HepG2 (cell line): ENCODE results near the gene TOMM6. TPM values are rescaled to one million over a fixed set of nuclear protein-coding genes. Genes with fewer than 3 reads are reported as not detected.

Source experiments
- ATAC-seq: fragments of 200-7000 bp; cut with Tn5 transposase; 3 replicates; pipeline ENCODE4 v1.9.1; 2020; ENCODE audit warnings: mild to moderate bottlenecking, moderate library complexity
- BruUV-seq: library from RNA; stranded (reverse); fragments of 400-500 nt; replicated peaks from 2 replicates; lab custom pipeline; 2021; lab: Mats Ljungman, UMichigan
- CTCF ChIA-PET: fragments of 300-600 bp; formaldehyde crosslinking; extraction: SDS; loops from one replicate; lab custom pipeline; 2021; ENCODE audit warnings: low total read pairs, inconsistent platforms, low intra/inter-chr PET ratio; lab: Yijun Ruan, JAX
- POLR2A ChIA-PET: fragments of 350-600 bp; sonication (Branson Sonifier 250); formaldehyde crosslinking; loops from one replicate; lab custom pipeline; 2020; ENCODE audit warnings: antibody characterized with exemption, inconsistent platforms; lab: Yijun Ruan, JAX
- DNase-seq: peaks from one replicate; pipeline ENCODE4 v3.0.0-alpha.2; 2015; ENCODE audit warnings: low spot score
- FAIRE-seq: peaks from 3 replicates; lab custom pipeline; 2011; peaks lifted over from hg19 to GRCh38; lab: Jason Lieb, UNC
- H2AFZ ChIP-seq: one replicate; pipeline ENCODE4 v1.6.1; 2011; ENCODE audit warnings: low read length, inconsistent platforms
- H3K27ac ChIP-seq: fragments of 300-600 bp; 3 replicates; pipeline ENCODE4 v1.8.0; 2011; ENCODE audit warnings: mixed run types, mild to moderate bottlenecking, mixed read lengths, low read length, inconsistent platforms; ENCODE audit not compliant: insufficient read depth; ENCODE audit errors: extremely low read length
- H3K27me3 ChIP-seq, 2 experiments: fragments of 200-600 bp in 1 of 2; 2 replicates in 1 of 2; 3 replicates in 1 of 2; pipeline versions ENCODE4 v1.6.0 to v1.8.0; 2011; ENCODE audit warnings: low read length in 2 of 2, mild to moderate bottlenecking in 2 of 2, moderate library complexity in 2 of 2, inconsistent platforms in 1 of 2; ENCODE audit not compliant: insufficient read depth in 2 of 2, control insufficient read depth in 1 of 2
- H3K36me3 ChIP-seq, 2 experiments: fragments of 200-600 bp in 1 of 2; replicated peaks in 1 of 2; 2 replicates in 1 of 2; 3 replicates in 1 of 2; pipeline versions ENCODE4 v1.5.1 to v1.8.0; 2011; ENCODE audit warnings: low read length in 2 of 2, inconsistent platforms in 1 of 2; ENCODE audit not compliant: insufficient read depth in 2 of 2, control insufficient read depth in 1 of 2
- H3K4me1 ChIP-seq: 2 replicates; pipeline ENCODE4 v1.5.1; 2012; ENCODE audit warnings: low read length, inconsistent platforms; ENCODE audit not compliant: insufficient read depth
- H3K4me2 ChIP-seq: 2 replicates; pipeline ENCODE4 v1.6.0; 2011; ENCODE audit warnings: low read depth, low read length, inconsistent platforms
- H3K4me3 ChIP-seq, 3 experiments: fragments of 200-600 bp in 1 of 3; sonication (generic), shearing (Covaris generic) in 1 of 3; replicated peaks in 1 of 3; 2 replicates each; pipeline ENCODE4 v1.5.1; 2011 to 2016; ENCODE audit warnings: low read length in 3 of 3, inconsistent platforms in 2 of 3, low read depth in 2 of 3, mild to moderate bottlenecking in 2 of 3, control low read depth in 1 of 3, mixed read lengths in 1 of 3; ENCODE audit not compliant: insufficient read depth in 1 of 3
- H3K79me2 ChIP-seq: one replicate; pipeline ENCODE4 v1.6.1; 2011; ENCODE audit warnings: low read length, inconsistent platforms; ENCODE audit not compliant: insufficient read depth
- H3K9ac ChIP-seq: 2 replicates; pipeline ENCODE4 v1.6.0; 2011; ENCODE audit warnings: mild to moderate bottlenecking, low read depth, low read length, inconsistent platforms; ENCODE audit not compliant: insufficient read depth
- H3K9me3 ChIP-seq: 2 replicates; pipeline ENCODE4 v1.5.1; 2012; ENCODE audit warnings: mild to moderate bottlenecking, low read length
- H4K20me1 ChIP-seq: 2 replicates; pipeline ENCODE4 v1.6.0; 2011; ENCODE audit warnings: inconsistent platforms, mild to moderate bottlenecking, low read length, moderate library complexity; ENCODE audit not compliant: insufficient read depth
- NR2F1 ChIP-seq, 2 experiments: fragments of 450-650 bp in 1 of 2; formaldehyde crosslinking in 1 of 2; IDR thresholded peaks; 2 replicates each; pipeline versions ENCODE4 v1.5.0 to v1.6.1; 2016 to 2020; ENCODE audit warnings: mild to moderate bottlenecking in 1 of 2, missing compliant biosample characterization in 1 of 2, missing genetic modification reagents in 1 of 2, moderate library complexity in 1 of 2
- ZBTB7A ChIP-seq: sonication (generic); formaldehyde crosslinking; IDR thresholded peaks from 2 replicates; pipeline ENCODE4 v1.8.0; 2022; ENCODE audit warnings: mild to moderate bottlenecking, missing genetic modification reagents
- ZNF577 ChIP-seq: sonication (generic); formaldehyde crosslinking; IDR thresholded peaks from 2 replicates; pipeline ENCODE4 v1.4.0; 2020; ENCODE audit warnings: mild to moderate bottlenecking, low read depth, missing genetic modification reagents, borderline replicate concordance
- ZNF777 ChIP-seq: sonication (generic); formaldehyde crosslinking; IDR thresholded peaks from 2 replicates; pipeline ENCODE4 v1.4.0; 2020; ENCODE audit warnings: missing genetic modification reagents
- ZSCAN29 ChIP-seq: sonication (generic); formaldehyde crosslinking; conservative IDR thresholded peaks from 2 replicates; pipeline ENCODE4 v1.4.0; 2020; ENCODE audit warnings: mild to moderate bottlenecking, missing genetic modification reagents
- WGBS: methylation state at CpG from one replicate; pipeline ENCODE4 v1.1.6; 2017; ENCODE audit warnings: low lambda C conversion rate; 5-methylcytosine and 5-hydroxymethylcytosine counted together
- in situ Hi-C: cut with HindIII; loops from 2 replicates; pipeline ENCODE4 v1.10.0; 2017; ENCODE audit warnings: low pct_unique_long_range_greater_than_20kb; ENCODE audit not compliant: extremely low pct_ligation_motif_present
- intact Hi-C: fragments of 100-400 bp; cut with micrococcal nuclease; formaldehyde crosslinking; loops from one replicate; pipeline ENCODE4 v1.10.0; 2022; ENCODE audit not compliant: unreplicated experiment
- polyA plus RNA-seq, 8 experiments: library from polyadenylated mRNA; depleted of rRNA in 3 of 8; stranded (reverse) in 7 of 8; unstranded in 1 of 8; fragments of >200 nt; fragmentation: Illumina TruSeq in 4 of 8; extraction: Trizol in 4 of 8; gene quantifications; 2 replicates each; pipeline versions ENCODE4 v1.2.1 to v1.2.3, GENCODE V29; 2011 to 2016; ENCODE audit warnings: low read depth in 4 of 8, missing spikeins in 1 of 8, mixed read lengths in 1 of 8; ENCODE audit not compliant: insufficient read depth in 1 of 8
- total RNA-seq, 5 experiments: library from RNA; depleted of rRNA; stranded (reverse); fragments of >200 nt; fragmentation: Illumina TruSeq; extraction: Trizol; gene quantifications; 2 replicates each; pipeline ENCODE4 v1.2.3, GENCODE V29; 2016; ENCODE audit warnings: low read depth in 1 of 5
- TF ChIP-seq, protein P1 (sequence below): sonication (generic); formaldehyde crosslinking; IDR thresholded peaks from 2 replicates; pipeline ENCODE4 v1.4.0; 2020; ENCODE audit warnings: missing genetic modification reagents, mild to moderate bottlenecking, borderline replicate concordance
- TF ChIP-seq, protein P2 (sequence below): sonication (generic); formaldehyde crosslinking; conservative IDR thresholded peaks from 2 replicates; pipeline ENCODE4 v1.4.0; 2020; ENCODE audit warnings: mild to moderate bottlenecking, missing genetic modification reagents, moderate library complexity

TOMM6 gene
- total and polyA plus RNA-seq, 2 of the 13 experiments (the other 11 are each of a cell fraction or from before 2014, with no cell fraction given) = 320 to 321 TPM

DNA sequence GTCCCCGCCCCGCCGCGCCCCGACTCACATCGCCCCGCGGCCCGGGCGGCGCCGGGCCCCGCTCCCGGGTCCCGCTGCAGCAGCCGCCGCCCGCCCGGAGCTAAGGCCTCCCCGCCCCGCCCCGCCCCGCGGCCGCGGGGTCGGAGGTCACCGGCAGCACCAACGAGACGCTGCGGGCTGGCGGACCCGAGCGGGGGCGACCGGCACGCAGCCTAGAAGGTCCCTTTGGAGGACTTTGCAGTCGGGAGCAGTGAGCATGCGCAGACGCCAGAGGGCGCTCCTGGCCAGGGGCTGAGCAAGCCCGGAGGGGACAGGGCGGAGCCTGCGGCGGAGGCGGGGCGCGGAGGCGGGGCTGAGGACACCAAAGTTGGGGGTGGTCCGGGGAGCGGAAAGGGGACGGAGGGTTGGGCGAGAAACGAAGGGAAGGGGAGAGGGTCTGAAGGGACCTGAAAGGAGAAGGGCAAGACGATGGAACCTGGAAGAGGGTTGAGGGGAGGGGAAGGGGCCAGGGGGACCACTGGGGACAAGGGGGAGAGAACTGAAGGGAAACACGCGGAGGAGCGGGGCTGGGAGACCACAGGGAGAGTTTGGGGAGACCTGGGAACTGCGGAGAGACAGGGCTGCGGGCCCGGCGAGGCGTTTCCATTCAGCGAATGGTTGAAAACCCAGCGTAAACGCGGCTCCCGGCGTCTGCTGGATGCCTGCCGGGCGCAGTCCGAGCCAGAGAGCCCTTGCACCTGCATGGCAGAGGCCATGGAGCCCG lies 7.5 kb upstream of the TOMM6 start, which contains the start of gene FRS3:
Gene FRS3 (minus strand): TSS at position 113 of the 763 bp plus-strand sequence. CDS start 2,913 bp downstream, outside the sequence.
- POLR2A ChIA-PET = interaction anchor here (0.5 to 1.3 kb wide), 12 partner anchors 8 to 271 kb away, joined by 3 to 15 read pairs (median 4); partner anchors contain the start of genes PGC and TAF8
- peak; percentile 90 for ATAC-seq
- H3K4me2 ChIP-seq = peak within 1 kb of the TSS; percentile 97
- DNase-seq = peak; percentile 95
- 1% methylated on average over 38 of the region's 73 CpGs for WGBS
- peaks cover 4% of the 10 kb centered on the region for H3K79me2 ChIP-seq
- BruUV-seq = TSS peak; percentile 42
- intact Hi-C loops = loop anchor here (1.0 to 5.0 kb wide), 3 partner anchors 157 to 264 kb away; no protein-coding TSS in a partner anchor
- peak within 1 kb of the TSS; percentile 73 for H3K9ac ChIP-seq
- peaks cover 1 to 14% of the 10 kb centered on the region in 2 experiments; a peak in 4 of 5 replicates for H3K36me3 ChIP-seq
- no peak within 1 kb of the TSS for H2AFZ ChIP-seq
- CTCF ChIA-PET = interaction anchor here (0.8 to 2.1 kb wide), 4 partner anchors 45 to 264 kb away, joined by 3 to 24 read pairs (median 10); partner anchors contain the start of genes BYSL, MED20 and TFEB
- H3K27me3 ChIP-seq = no peaks in the 10 kb centered on the region; a peak in 2 of 5 replicates
- peak within 1 kb of the TSS; percentile 82 to 93 (median 92) for H3K4me3 ChIP-seq
- H3K27ac ChIP-seq = peak within 1 kb of the TSS; percentile 24
- FAIRE-seq = peak; percentile 60
- H3K4me1 ChIP-seq = peaks cover 34% of the 10 kb centered on the region
- H4K20me1 ChIP-seq = no peaks in the 10 kb centered on the region
- in situ Hi-C loops = loop anchor here (5.0 to 25.0 kb wide), 3 partner anchors 43 to 432 kb away; partner anchors contain the start of genes MRPS10 and TFEB
- no peaks in the 10 kb centered on the region for H3K9me3 ChIP-seq
- TF ChIP-seq ZNF777 (CRISPR knock-in tag) (no peak), ZBTB7A (CRISPR knock-in tag) (peak; percentile 78; the same call in 1 of the 2 replicates), NR2F1 (CRISPR knock-in tag; IDR thresholded peaks at IDR 0.05) (peak; percentile 91 to 95), ZNF577 (CRISPR knock-in tag) (no peak), ZSCAN29 (CRISPR knock-in tag) (peak; percentile 82)
- TF ChIP-seq, protein P1, sequence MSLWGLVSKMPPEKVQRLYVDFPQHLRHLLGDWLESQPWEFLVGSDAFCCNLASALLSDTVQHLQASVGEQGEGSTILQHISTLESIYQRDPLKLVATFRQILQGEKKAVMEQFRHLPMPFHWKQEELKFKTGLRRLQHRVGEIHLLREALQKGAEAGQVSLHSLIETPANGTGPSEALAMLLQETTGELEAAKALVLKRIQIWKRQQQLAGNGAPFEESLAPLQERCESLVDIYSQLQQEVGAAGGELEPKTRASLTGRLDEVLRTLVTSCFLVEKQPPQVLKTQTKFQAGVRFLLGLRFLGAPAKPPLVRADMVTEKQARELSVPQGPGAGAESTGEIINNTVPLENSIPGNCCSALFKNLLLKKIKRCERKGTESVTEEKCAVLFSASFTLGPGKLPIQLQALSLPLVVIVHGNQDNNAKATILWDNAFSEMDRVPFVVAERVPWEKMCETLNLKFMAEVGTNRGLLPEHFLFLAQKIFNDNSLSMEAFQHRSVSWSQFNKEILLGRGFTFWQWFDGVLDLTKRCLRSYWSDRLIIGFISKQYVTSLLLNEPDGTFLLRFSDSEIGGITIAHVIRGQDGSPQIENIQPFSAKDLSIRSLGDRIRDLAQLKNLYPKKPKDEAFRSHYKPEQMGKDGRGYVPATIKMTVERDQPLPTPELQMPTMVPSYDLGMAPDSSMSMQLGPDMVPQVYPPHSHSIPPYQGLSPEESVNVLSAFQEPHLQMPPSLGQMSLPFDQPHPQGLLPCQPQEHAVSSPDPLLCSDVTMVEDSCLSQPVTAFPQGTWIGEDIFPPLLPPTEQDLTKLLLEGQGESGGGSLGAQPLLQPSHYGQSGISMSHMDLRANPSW (CRISPR knock-in tag) = peak; percentile 67; the same call in 1 of the 2 replicates
- TF ChIP-seq, protein P2, sequence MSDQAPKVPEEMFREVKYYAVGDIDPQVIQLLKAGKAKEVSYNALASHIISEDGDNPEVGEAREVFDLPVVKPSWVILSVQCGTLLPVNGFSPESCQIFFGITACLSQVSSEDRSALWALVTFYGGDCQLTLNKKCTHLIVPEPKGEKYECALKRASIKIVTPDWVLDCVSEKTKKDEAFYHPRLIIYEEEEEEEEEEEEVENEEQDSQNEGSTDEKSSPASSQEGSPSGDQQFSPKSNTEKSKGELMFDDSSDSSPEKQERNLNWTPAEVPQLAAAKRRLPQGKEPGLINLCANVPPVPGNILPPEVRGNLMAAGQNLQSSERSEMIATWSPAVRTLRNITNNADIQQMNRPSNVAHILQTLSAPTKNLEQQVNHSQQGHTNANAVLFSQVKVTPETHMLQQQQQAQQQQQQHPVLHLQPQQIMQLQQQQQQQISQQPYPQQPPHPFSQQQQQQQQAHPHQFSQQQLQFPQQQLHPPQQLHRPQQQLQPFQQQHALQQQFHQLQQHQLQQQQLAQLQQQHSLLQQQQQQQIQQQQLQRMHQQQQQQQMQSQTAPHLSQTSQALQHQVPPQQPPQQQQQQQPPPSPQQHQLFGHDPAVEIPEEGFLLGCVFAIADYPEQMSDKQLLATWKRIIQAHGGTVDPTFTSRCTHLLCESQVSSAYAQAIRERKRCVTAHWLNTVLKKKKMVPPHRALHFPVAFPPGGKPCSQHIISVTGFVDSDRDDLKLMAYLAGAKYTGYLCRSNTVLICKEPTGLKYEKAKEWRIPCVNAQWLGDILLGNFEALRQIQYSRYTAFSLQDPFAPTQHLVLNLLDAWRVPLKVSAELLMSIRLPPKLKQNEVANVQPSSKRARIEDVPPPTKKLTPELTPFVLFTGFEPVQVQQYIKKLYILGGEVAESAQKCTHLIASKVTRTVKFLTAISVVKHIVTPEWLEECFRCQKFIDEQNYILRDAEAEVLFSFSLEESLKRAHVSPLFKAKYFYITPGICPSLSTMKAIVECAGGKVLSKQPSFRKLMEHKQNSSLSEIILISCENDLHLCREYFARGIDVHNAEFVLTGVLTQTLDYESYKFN = peak; percentile 65
